ENCODE data around the gene USP5.
"Not testable (repeated sequence)": the region's sequence is repeated elsewhere in the genome, so short reads cannot be mapped to it uniquely, and the experiment has no call there.

USP5 gene

GRCh38 chr12:6843118-6843902 is 8.6 kb upstream of the USP5 start:
- no peak for FAIRE-seq

GRCh38 chr12:6845395-6845794 is 6.6 kb upstream of the USP5 start:
- FAIRE-seq, result no peak

GRCh38 chr12:6846316-6846869 is 5.6 kb upstream of the USP5 start:
- FAIRE-seq, result no peak

- no peak for FAIRE-seq
Measured at GRCh38 chr12:6847676-6848075, 4.3 kb upstream of the USP5 start.

- FAIRE-seq, result no peak
Measured at GRCh38 chr12:6849427-6849826, 2.5 kb upstream of the USP5 start.

- no peak for FAIRE-seq
Measured at GRCh38 chr12:6849976-6850560, 1.9 kb upstream of the USP5 start.

GRCh38 chr12:6850796-6851152 is 1.2 kb upstream of the USP5 start:
- FAIRE-seq, result no peak

- peak; percentile 92 for FAIRE-seq
Measured at GRCh38 chr12:6851153-6851920, 613 bp upstream of the USP5 start, which contains the start of gene CDCA3. Gene CDCA3, minus strand, starts transcription at chr12:6851286. Its CDS starts 334 bp downstream, at chr12:6850952.

- FAIRE-seq, result no peak
Measured at GRCh38 chr12:6852651-6853354, 853 bp downstream of the USP5 start.

GRCh38 chr12:6853626-6854025 is 1.7 kb downstream of the USP5 start:
- FAIRE-seq, result no peak

GRCh38 chr12:6854036-6854435 is 2.1 kb downstream of the USP5 start:
- FAIRE-seq, result no peak

- FAIRE-seq, result no peak
Measured at GRCh38 chr12:6855322-6855721, 3.4 kb downstream of the USP5 start.

GRCh38 chr12:6858799-6859198 is 6.8 kb downstream of the USP5 start:
- no peak for FAIRE-seq

GRCh38 chr12:6860116-6860515 is 8.2 kb downstream of the USP5 start:
- no peak for FAIRE-seq

GRCh38 chr12:6860942-6861341 is 9.0 kb downstream of the USP5 start:
- no peak for FAIRE-seq

GRCh38 chr12:6861391-6861790 is 9.4 kb downstream of the USP5 start:
- no peak for FAIRE-seq

- no peak for FAIRE-seq
Measured at GRCh38 chr12:6863033-6863432, 11.1 kb downstream of the USP5 start.

- no peak for FAIRE-seq
Measured at GRCh38 chr12:6863586-6864321, 11.8 kb downstream of the USP5 start.

GRCh38 chr12:6865307-6865706 is 13.4 kb downstream of the USP5 start:
- FAIRE-seq, result not testable (repeated sequence)

GRCh38 chr12:6866163-6866919 is 14.4 kb downstream of the USP5 start:
- FAIRE-seq, result no peak

- FAIRE-seq, result no peak
Measured at GRCh38 chr12:6866920-6867412, 15.0 kb downstream of the USP5 start.

All from TTC549 (cell line).